ENCODE results near the gene THAP6. TPM values are rescaled to one million over a fixed set of nuclear protein-coding genes. Genes with fewer than 3 reads are reported as not detected.
"Not testable (repeated sequence)": the region's sequence is repeated elsewhere in the genome, so short reads cannot be mapped to it uniquely, and the experiment has no call there.

The THAP6 gene
- total and polyA plus RNA-seq, 12 donors: 4.2 to 54.4 (median 18.7) TPM

GRCh38 chr4:75525086-75525485 lies 10.8 kb downstream of the THAP6 start:
- H3K36me3 ChIP-seq (replicated peaks in 1 of 2): peaks cover 6 to 35% of the 10 kb centered on the region in 2 donors
- intact Hi-C loops (cut with DNase I): no loop called here
- 85 to 94% (median 89%) methylated on average over 1 of the region's 1 CpG for WGBS, 4 donors
- H3K4me1 ChIP-seq (replicated peaks in 1 of 2): peaks cover 0 to 16% of the 10 kb centered on the region in 2 donors
- no peak for TF ChIP-seq CTCF (IDR thresholded peaks at IDR 0.05)
- TF ChIP-seq POLR2A (IDR thresholded peaks at IDR 0.05): no peak
- H3K9me3 ChIP-seq (replicated peaks in 1 of 3): no peaks in the 10 kb centered on the region
- DNase-seq: no peak
- no peaks in the 10 kb centered on the region for H3K27me3 ChIP-seq
- H3K4me3 ChIP-seq: no peak overlapping the region
- H3K27ac ChIP-seq: no peak overlapping the region

- H3K4me1 ChIP-seq (replicated peaks in 1 of 2): peaks cover 0 to 16% of the 10 kb centered on the region in 2 donors
- H3K4me3 ChIP-seq: no peak overlapping the region
- H3K27ac ChIP-seq: no peak overlapping the region
- TF ChIP-seq POLR2A (IDR thresholded peaks at IDR 0.05) (no peak), CTCF (IDR thresholded peaks at IDR 0.05) (no peak)
- intact Hi-C loops (cut with DNase I): no loop called here
- peaks cover 6 to 35% of the 10 kb centered on the region in 2 donors for H3K36me3 ChIP-seq (replicated peaks in 1 of 2)
- DNase-seq: no peak
- no peaks in the 10 kb centered on the region for H3K9me3 ChIP-seq (replicated peaks in 1 of 3)
- H3K27me3 ChIP-seq: no peaks in the 10 kb centered on the region
- 89 to 100% (median 95%) methylated on average over 1 of the region's 1 CpG for WGBS, 4 donors
These were observed 11.6 kb downstream of the THAP6 start for GRCh38 chr4:75525910-75526309.

GRCh38 chr4:75527482-75527881 lies 13.2 kb downstream of the THAP6 start:
- no peak for TF ChIP-seq CTCF (IDR thresholded peaks at IDR 0.05)
- no peak for TF ChIP-seq POLR2A (IDR thresholded peaks at IDR 0.05)
- Histone ChIP-seq H3K27me3 (no peaks in the 10 kb centered on the region), H3K9me3 (replicated peaks in 1 of 3) (no peaks in the 10 kb centered on the region), H3K4me1 (replicated peaks in 1 of 2) (peaks cover 0 to 16% of the 10 kb centered on the region in 2 donors), H3K27ac (no peak overlapping the region), H3K4me3 (no peak overlapping the region), H3K36me3 (replicated peaks in 1 of 2) (peaks cover 6 to 29% of the 10 kb centered on the region in 2 donors)
- intact Hi-C loops (cut with DNase I): no loop called here
- DNase-seq: no peak

- intact Hi-C loops (cut with DNase I): no loop called here
- WGBS, 4 donors: 95 to 100% (median 99%) methylated on average over 2 of the region's 2 CpGs
- no peak for DNase-seq
- Histone ChIP-seq H3K27ac (no peak overlapping the region), H3K4me3 (no peak overlapping the region), H3K36me3 (replicated peaks in 1 of 2) (peaks cover 6 to 29% of the 10 kb centered on the region in 2 donors), H3K4me1 (replicated peaks in 1 of 2) (peaks cover 0 to 5% of the 10 kb centered on the region in 2 donors), H3K27me3 (no peaks in the 10 kb centered on the region), H3K9me3 (replicated peaks in 1 of 3) (no peaks in the 10 kb centered on the region)
- TF ChIP-seq CTCF (IDR thresholded peaks at IDR 0.05) (no peak), POLR2A (IDR thresholded peaks at IDR 0.05) (no peak)
These were observed 16.5 kb downstream of the THAP6 start for GRCh38 chr4:75530556-75531322.

DNA sequence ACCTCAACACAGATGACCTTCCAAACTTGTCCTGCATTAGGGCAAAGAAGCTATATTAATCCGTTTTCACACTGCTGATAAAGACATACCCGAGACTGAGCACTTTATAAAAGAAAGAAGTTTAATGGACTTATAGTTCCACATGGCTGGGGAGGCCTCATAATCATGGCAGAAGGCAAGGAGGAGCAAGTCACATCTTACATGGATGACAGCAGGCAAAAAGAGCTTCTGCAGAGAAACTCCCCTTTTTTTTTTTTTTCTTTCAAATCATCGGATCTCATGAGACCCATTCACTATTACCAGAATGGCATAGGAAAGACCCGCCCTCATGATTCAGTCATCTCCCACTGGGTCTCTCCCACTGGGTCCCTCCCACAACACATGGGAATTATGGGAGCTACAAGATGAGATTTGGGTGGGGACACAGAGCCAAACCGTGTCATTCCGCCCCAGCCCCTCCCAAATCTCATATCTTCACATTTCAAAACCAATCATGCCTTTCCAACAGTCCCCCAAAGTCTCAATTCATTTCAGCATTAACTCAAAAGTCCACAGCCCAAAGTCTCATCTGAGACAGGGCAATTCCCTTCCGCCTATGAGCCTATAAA lies 17.4 kb downstream of the THAP6 start:
- H3K9me3 ChIP-seq (replicated peaks in 1 of 3); H3K4me3 ChIP-seq; intact Hi-C loops (cut with DNase I); H3K4me1 ChIP-seq (replicated peaks in 1 of 2); H3K27me3 ChIP-seq; DNase-seq; H3K27ac ChIP-seq: not testable (repeated sequence)
- peaks cover 6 to 26% of the 10 kb centered on the region in 2 donors for H3K36me3 ChIP-seq (replicated peaks in 1 of 2)
- WGBS, 4 donors: 73 to 99% (median 96%) methylated on average over 7 of the region's 7 CpGs

DNA sequence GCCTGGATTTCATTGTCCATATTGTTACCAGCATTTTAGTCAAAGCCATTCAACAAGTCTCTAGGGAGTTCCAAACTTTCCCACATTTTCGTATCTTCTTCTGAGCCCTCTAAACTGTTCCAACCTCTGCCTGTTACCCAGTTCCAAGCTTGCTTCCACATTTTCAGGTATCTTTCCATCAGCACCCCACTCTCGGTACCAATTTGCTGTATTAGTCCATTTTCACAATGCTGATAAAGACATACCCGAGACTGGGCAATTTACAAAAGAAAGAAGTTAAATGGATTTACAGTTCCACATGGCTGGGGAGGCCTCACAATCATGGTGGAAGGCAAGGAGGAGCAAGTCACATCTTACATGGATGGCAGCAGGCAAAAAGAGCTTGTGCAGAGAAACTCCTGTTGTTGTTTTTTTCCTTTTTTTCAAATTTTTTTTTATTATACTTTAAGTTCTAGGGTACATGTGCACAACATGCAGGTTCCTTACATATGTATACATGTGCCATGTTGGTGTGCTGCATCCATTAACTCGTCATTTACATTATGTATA lies 19.1 kb downstream of the THAP6 start:
- H3K27me3 ChIP-seq; intact Hi-C loops (cut with DNase I); H3K36me3 ChIP-seq (replicated peaks in 1 of 2); H3K9me3 ChIP-seq (replicated peaks in 1 of 3); DNase-seq; H3K27ac ChIP-seq; H3K4me3 ChIP-seq; H3K4me1 ChIP-seq (replicated peaks in 1 of 2): not testable (repeated sequence)
- WGBS, 4 donors: 94 to 99% (median 95%) methylated on average over 4 of the region's 4 CpGs

GRCh38 chr4:75533926-75534325 lies 19.7 kb downstream of the THAP6 start:
- H3K36me3 ChIP-seq (replicated peaks in 1 of 2); H3K4me1 ChIP-seq (replicated peaks in 1 of 2); DNase-seq; H3K27me3 ChIP-seq; H3K27ac ChIP-seq; H3K9me3 ChIP-seq (replicated peaks in 1 of 3); intact Hi-C loops (cut with DNase I); H3K4me3 ChIP-seq: not testable (repeated sequence)

Data from adrenal gland (tissue), 12 donors.